IMR-90 (cell line): ENCODE measurements around the gene CHST10. TPM values are rescaled to one million over a fixed set of nuclear protein-coding genes. Genes with fewer than 3 reads are reported as not detected.

Source experiments
- ATAC-seq: fragments of 200-7000 bp; cut with Tn5 transposase; 2 replicates; pipeline ENCODE4 v1.9.1; 2020; ENCODE audit warnings: low read depth, mild to moderate bottlenecking, moderate library complexity
- BruUV-seq: library from RNA; stranded (reverse); fragments of 400-500 nt; replicated peaks from 2 replicates; lab custom pipeline; 2021; lab: Mats Ljungman, UMichigan
- CTCF ChIA-PET: fragments of 300-600 bp; formaldehyde crosslinking; extraction: SDS; loops from one replicate; lab custom pipeline; 2021; ENCODE audit warnings: antibody characterized with exemption; lab: Yijun Ruan, JAX
- POLR2A ChIA-PET: fragments of 300-600 bp; sonication (Branson Sonifier 250); formaldehyde crosslinking; loops from one replicate; lab custom pipeline; 2022; ENCODE audit warnings: antibody characterized with exemption; ENCODE audit not compliant: unreplicated experiment; lab: Charles Lee
- DNase-seq: peaks from one replicate; pipeline ENCODE4 v3.0.0; 2013
- H2AFZ ChIP-seq: replicated peaks from 2 replicates; pipeline ENCODE3; 2013; ENCODE audit warnings: low read length, mild to moderate bottlenecking; ENCODE audit not compliant: poor library complexity
- H2AK5ac ChIP-seq: 2 replicates; pipeline ENCODE4 v1.6.1; 2013; ENCODE audit warnings: low read depth, low read length, inconsistent platforms
- H2AK9ac ChIP-seq: replicated peaks from 2 replicates; pipeline ENCODE3; 2013; ENCODE audit warnings: mild to moderate bottlenecking, low read depth, low read length, moderate library complexity; ENCODE audit not compliant: poor library complexity
- H2BK120ac ChIP-seq: 2 replicates; pipeline ENCODE4 v1.6.1; 2013; ENCODE audit warnings: low read depth, low read length, inconsistent platforms
- H2BK15ac ChIP-seq: 3 replicates; pipeline ENCODE4 v1.6.1; 2013; ENCODE audit warnings: low read depth, low read length, inconsistent platforms
- H2BK20ac ChIP-seq: 2 replicates; pipeline ENCODE4 v1.6.1; 2013; ENCODE audit warnings: low read depth, mild to moderate bottlenecking, inconsistent platforms, low read length, moderate library complexity
- H2BK5ac ChIP-seq: 2 replicates; pipeline ENCODE4 v1.6.1; 2013; ENCODE audit warnings: mild to moderate bottlenecking, low read depth, low read length, inconsistent platforms; ENCODE audit not compliant: poor library complexity, severe bottlenecking
- H3K14ac ChIP-seq: replicated peaks from 2 replicates; pipeline ENCODE4 v1.6.1; 2013; ENCODE audit warnings: low read depth, low read length, inconsistent platforms
- H3K18ac ChIP-seq: 2 replicates; pipeline ENCODE4 v1.6.1; 2013; ENCODE audit warnings: low read depth, low read length, control low read depth
- H3K23ac ChIP-seq: 2 replicates; pipeline ENCODE4 v1.6.1; 2013; ENCODE audit warnings: low read depth, low read length, inconsistent platforms
- H3K27ac ChIP-seq: 2 replicates; pipeline ENCODE4 v1.5.1; 2013; ENCODE audit warnings: mild to moderate bottlenecking, control low read depth, low read length; ENCODE audit not compliant: insufficient read depth
- H3K27me3 ChIP-seq: 2 replicates; pipeline ENCODE4 v1.6.1; 2013; ENCODE audit warnings: low read length; ENCODE audit not compliant: control insufficient read depth, insufficient read depth
- H3K36me3 ChIP-seq: 2 replicates; pipeline ENCODE4 v1.6.1; 2013; ENCODE audit warnings: low read length, mixed read lengths; ENCODE audit not compliant: control insufficient read depth, insufficient read depth
- H3K4ac ChIP-seq: 2 replicates; pipeline ENCODE4 v1.6.1; 2013; ENCODE audit warnings: low read depth, low read length, inconsistent platforms
- H3K4me1 ChIP-seq: 2 replicates; pipeline ENCODE4 v1.6.1; 2013; ENCODE audit warnings: low read length, mixed read lengths; ENCODE audit not compliant: control insufficient read depth, insufficient read depth
- H3K4me2 ChIP-seq: 2 replicates; pipeline ENCODE4 v1.6.1; 2013; ENCODE audit warnings: low read depth, mild to moderate bottlenecking, control low read depth, low read length, moderate library complexity
- H3K4me3 ChIP-seq: 2 replicates; pipeline ENCODE4 v1.5.1; 2013; ENCODE audit warnings: low read depth, mild to moderate bottlenecking, control low read depth, low read length, moderate library complexity; ENCODE audit not compliant: insufficient read depth
- H3K56ac ChIP-seq: 2 replicates; pipeline ENCODE4 v1.6.1; 2013; ENCODE audit warnings: low read length, inconsistent platforms; ENCODE audit not compliant: insufficient read depth; ENCODE audit errors: extremely low read depth
- H3K79me1 ChIP-seq, 2 experiments: 2 replicates each; pipeline ENCODE4 v1.6.1; 2013; ENCODE audit warnings: low read length in 2 of 2, inconsistent platforms in 1 of 2, low read depth in 1 of 2
- H3K9ac ChIP-seq: 2 replicates; pipeline ENCODE4 v1.6.1; 2013; ENCODE audit warnings: low read depth, low read length, control low read depth
- H3K9me1 ChIP-seq: 2 replicates; pipeline ENCODE4 v1.6.1; 2013; ENCODE audit warnings: low read length, inconsistent platforms; ENCODE audit not compliant: insufficient read depth
- H3K9me3 ChIP-seq: 2 replicates; pipeline ENCODE4 v1.6.1; 2013; ENCODE audit warnings: low read length; ENCODE audit not compliant: control insufficient read depth, insufficient read depth
- H4K20me1 ChIP-seq: 2 replicates; pipeline ENCODE4 v1.6.1; 2013; ENCODE audit warnings: low read length, inconsistent platforms; ENCODE audit not compliant: insufficient read depth
- H4K5ac ChIP-seq: 2 replicates; pipeline ENCODE4 v1.6.1; 2013; ENCODE audit warnings: mild to moderate bottlenecking, low read depth, low read length, control low read depth
- H4K8ac ChIP-seq, 2 experiments: 2 replicates each; pipeline ENCODE4 v1.6.1; 2013; ENCODE audit warnings: low read depth in 2 of 2, low read length in 2 of 2, control low read depth in 1 of 2, inconsistent platforms in 1 of 2
- H4K91ac ChIP-seq: 2 replicates; pipeline ENCODE4 v1.6.1; 2013; ENCODE audit warnings: low read depth, low read length, inconsistent platforms; ENCODE audit not compliant: insufficient read depth
- NFE2L2 ChIP-seq: fragments of 150-350 bp; IDR thresholded peaks from 2 replicates; pipeline ENCODE4 v1.6.1; 2016; ENCODE audit warnings: low read depth, mild to moderate bottlenecking, low read length
- WGBS, 2 experiments: methylation state at CpG; one replicate each; pipeline versions ENCODE4 v1.1.5 to v1.1.7; 2013; ENCODE audit warnings: missing lambda C conversion rate in 2 of 2; ENCODE audit not compliant: insufficient read length in 1 of 2; ENCODE audit errors: extremely low coverage in 2 of 2; 5-methylcytosine and 5-hydroxymethylcytosine counted together
- dilution Hi-C: fragments of 300-500 bp; cut with HindIII; formaldehyde crosslinking; loops from one replicate; pipeline ENCODE4 v1.14.3; 2018; ENCODE audit warnings: low sequenced_read_pairs; ENCODE audit not compliant: unreplicated experiment
- in situ Hi-C: fragments of 300-500 bp; cut with MboI; formaldehyde crosslinking; loops from 3 replicates; pipeline ENCODE4 v1.14.3; 2019; ENCODE audit warnings: low sequenced_read_pairs, inconsistent platforms, mixed read lengths
- intact Hi-C: fragments of 100-400 bp; cut with micrococcal nuclease; formaldehyde crosslinking; loops from 2 replicates; pipeline ENCODE4 v1.10.0; 2022
- polyA plus RNA-seq, 3 experiments: library from polyadenylated mRNA; depleted of rRNA; stranded (reverse); fragments of >200 nt; gene quantifications; 2 replicates each; pipeline ENCODE4 v1.2.3, GENCODE V29; 2012; ENCODE audit warnings: low replicate concordance in 1 of 3
- total RNA-seq: library from RNA; depleted of rRNA; stranded (reverse); fragments of >200 nt; gene quantifications from 2 replicates; pipeline ENCODE4 v1.2.3, GENCODE V29; 2012

CHST10 gene
- total and polyA plus RNA-seq, 2 of the 4 experiments (the other 2 are of a cell fraction): 6.9 to 8.6 TPM

- Histone ChIP-seq H2BK15ac (no peak overlapping the region), H3K27ac (no peak overlapping the region), H3K9ac (no peak overlapping the region), H3K9me3 (no peaks in the 10 kb centered on the region), H4K5ac (no peak overlapping the region), H3K56ac (no peak overlapping the region), H3K4me2 (no peak overlapping the region), H4K8ac (no peak overlapping the region), H3K18ac (no peak overlapping the region), H2AK5ac (no peak overlapping the region), H3K27me3 (no peaks in the 10 kb centered on the region), H3K36me3 (peaks cover 2% of the 10 kb centered on the region), H3K23ac (no peak overlapping the region), H2BK120ac (no peak overlapping the region), H2AFZ (no peak overlapping the region), H4K91ac (no peak overlapping the region), H4K20me1 (no peaks in the 10 kb centered on the region), H3K4me3 (no peak overlapping the region), H2BK5ac (no peak overlapping the region), H3K14ac (no peak overlapping the region), H3K9me1 (0 out of 2 replicates have a peak, but pooled peaks cover 4% of the 10 kb centered on the region), H3K4ac (no peak overlapping the region), H3K4me1 (no peaks in the 10 kb centered on the region), H2AK9ac (no peak overlapping the region), H3K79me1 (peaks cover 0 to 7% of the 10 kb centered on the region in 2 experiments; a peak in 2 of 4 replicates), H2BK20ac (no peak overlapping the region)
- ATAC-seq (no peak), DNase-seq (no peak)
- dilution Hi-C loops (no loop called here), in situ Hi-C loops (no loop called here), intact Hi-C loops (no loop called here)
- BruUV-seq: no TSS peak
- POLR2A ChIA-PET: no interaction called here
- TF ChIP-seq NFE2L2: no peak
- no CpG with 5 or more reads among the region's 5 CpGs for WGBS, 2 experiments
- CTCF ChIA-PET: interaction anchor here (0.7 kb wide), 1 partner anchor 159 kb away, joined by 3 read pairs; no protein-coding TSS in a partner anchor
Observed at GRCh38 chr2:100411841-100412292, 5.6 kb downstream of the CHST10 start.
